HepG2 (cell line): ENCODE data around the gene MED28. TPM values are rescaled to one million over a fixed set of nuclear protein-coding genes. Genes with fewer than 3 reads are reported as not detected.

Experiments used
- ATF7-NPFF ChIP-seq: sonication (generic); formaldehyde crosslinking; IDR thresholded peaks from 2 replicates; pipeline ENCODE4 v1.8.1; 2023; ENCODE audit warnings: mild to moderate bottlenecking, low read depth, missing genetic modification reagents, moderate library complexity
- CBX5 ChIP-seq: sonication (generic); formaldehyde crosslinking; IDR thresholded peaks from 2 replicates; pipeline ENCODE4 v1.4.0; 2020; ENCODE audit warnings: missing genetic modification reagents, borderline replicate concordance
- DMAP1 ChIP-seq: IDR thresholded peaks from 2 replicates; pipeline ENCODE4 v1.6.1; 2016
- FOXO1 ChIP-seq: sonication (generic); formaldehyde crosslinking; IDR thresholded peaks from 2 replicates; pipeline ENCODE4 v1.4.0; 2020; ENCODE audit warnings: missing genetic modification reagents
- MEIS2 ChIP-seq: sonication (generic); formaldehyde crosslinking; IDR thresholded peaks from 2 replicates; pipeline ENCODE4 v1.9.0; 2021; ENCODE audit warnings: mild to moderate bottlenecking, missing genetic modification reagents
- PRPF4 ChIP-seq: fragments of 200-400 bp; formaldehyde crosslinking; IDR thresholded peaks from 2 replicates; pipeline ENCODE4 v1.6.1; 2016; ENCODE audit warnings: low read length, low read depth; ENCODE audit not compliant: poor library complexity, severe bottlenecking
- TARDBP ChIP-seq: sonication (generic); formaldehyde crosslinking; IDR thresholded peaks from 2 replicates; pipeline ENCODE4 v1.8.0; 2022; ENCODE audit warnings: mild to moderate bottlenecking, missing genetic modification reagents
- ZBTB34 ChIP-seq: sonication (generic); formaldehyde crosslinking; IDR thresholded peaks from 2 replicates; pipeline ENCODE4 v1.8.0; 2022; ENCODE audit warnings: mild to moderate bottlenecking, missing genetic modification reagents
- ZMYM2 ChIP-seq: sonication (generic); formaldehyde crosslinking; IDR thresholded peaks from 2 replicates; pipeline ENCODE4 v1.8.0; 2022; ENCODE audit warnings: mild to moderate bottlenecking, missing genetic modification reagents
- ZNF296 ChIP-seq: sonication (generic); formaldehyde crosslinking; conservative IDR thresholded peaks from 2 replicates; pipeline ENCODE4 v1.5.0; 2020; ENCODE audit warnings: mild to moderate bottlenecking, missing genetic modification reagents
- ZNF589 ChIP-seq: sonication (generic); formaldehyde crosslinking; conservative IDR thresholded peaks from 2 replicates; pipeline ENCODE4 v1.8.0; 2022; ENCODE audit warnings: mild to moderate bottlenecking, moderate library complexity, missing genetic modification reagents
- ZNF609 ChIP-seq: sonication (generic); formaldehyde crosslinking; IDR thresholded peaks from 2 replicates; pipeline ENCODE4 v1.4.0; 2020; ENCODE audit warnings: mild to moderate bottlenecking, missing genetic modification reagents, borderline replicate concordance
- ZNF614 ChIP-seq: IDR thresholded peaks from 2 replicates; pipeline ENCODE4 v1.6.1; 2018; ENCODE audit warnings: missing biosample characterization, missing genetic modification reagents, inconsistent platforms, borderline replicate concordance
- ZNF672 ChIP-seq: sonication (generic); formaldehyde crosslinking; IDR thresholded peaks from 2 replicates; pipeline ENCODE4 v1.8.1; 2022; ENCODE audit warnings: missing genetic modification reagents
- ZNF710 ChIP-seq: sonication (generic); formaldehyde crosslinking; IDR thresholded peaks from 2 replicates; pipeline ENCODE4 v1.5.0; 2020; ENCODE audit warnings: mild to moderate bottlenecking, missing genetic modification reagents, borderline replicate concordance
- polyA plus RNA-seq, 8 experiments: library from polyadenylated mRNA; depleted of rRNA in 3 of 8; stranded (reverse) in 7 of 8; unstranded in 1 of 8; fragments of >200 nt; fragmentation: Illumina TruSeq in 4 of 8; extraction: Trizol in 4 of 8; gene quantifications; 2 replicates each; pipeline versions ENCODE4 v1.2.1 to v1.2.3, GENCODE V29; 2011 to 2016; ENCODE audit warnings: low read depth in 4 of 8, missing spikeins in 1 of 8, mixed read lengths in 1 of 8; ENCODE audit not compliant: insufficient read depth in 1 of 8
- total RNA-seq, 5 experiments: library from RNA; depleted of rRNA; stranded (reverse); fragments of >200 nt; fragmentation: Illumina TruSeq; extraction: Trizol; gene quantifications; 2 replicates each; pipeline ENCODE4 v1.2.3, GENCODE V29; 2016; ENCODE audit warnings: low read depth in 1 of 5
- TF ChIP-seq, protein P1 (sequence below): sonication (generic); formaldehyde crosslinking; IDR thresholded peaks from 2 replicates; pipeline ENCODE4 v1.8.0; 2022; ENCODE audit warnings: missing genetic modification reagents, low read depth, mild to moderate bottlenecking, borderline replicate concordance
- TF ChIP-seq, protein P2 (sequence below): sonication (generic); formaldehyde crosslinking; conservative IDR thresholded peaks from 2 replicates; pipeline ENCODE4 v1.5.0; 2020; ENCODE audit warnings: missing genetic modification reagents

MED28 gene
- total and polyA plus RNA-seq, 2 of the 13 experiments (the other 11 are each of a cell fraction or from before 2014, with no cell fraction given): 41.3 to 65.7 TPM

- peak; percentile 49; the same call in 1 of the 2 replicates for TF ChIP-seq ZNF710 (CRISPR knock-in tag)
- TF ChIP-seq, protein P1, sequence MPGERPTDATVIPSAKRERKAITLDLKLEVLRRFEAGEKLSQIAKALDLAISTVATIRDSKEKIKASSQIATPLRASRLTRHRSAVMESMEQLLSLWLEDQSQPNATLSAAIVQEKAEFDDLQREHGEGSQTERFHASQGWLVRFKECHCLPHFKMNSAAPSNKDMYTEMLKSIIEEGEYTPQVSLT: no peak
- TF ChIP-seq ZNF614 (CRISPR knock-in tag): peak; percentile 60; the same call in 1 of the 2 replicates
- TF ChIP-seq ZNF589: peak; percentile 86; the same call in 1 of the 2 replicates
- TF ChIP-seq, protein P2, sequence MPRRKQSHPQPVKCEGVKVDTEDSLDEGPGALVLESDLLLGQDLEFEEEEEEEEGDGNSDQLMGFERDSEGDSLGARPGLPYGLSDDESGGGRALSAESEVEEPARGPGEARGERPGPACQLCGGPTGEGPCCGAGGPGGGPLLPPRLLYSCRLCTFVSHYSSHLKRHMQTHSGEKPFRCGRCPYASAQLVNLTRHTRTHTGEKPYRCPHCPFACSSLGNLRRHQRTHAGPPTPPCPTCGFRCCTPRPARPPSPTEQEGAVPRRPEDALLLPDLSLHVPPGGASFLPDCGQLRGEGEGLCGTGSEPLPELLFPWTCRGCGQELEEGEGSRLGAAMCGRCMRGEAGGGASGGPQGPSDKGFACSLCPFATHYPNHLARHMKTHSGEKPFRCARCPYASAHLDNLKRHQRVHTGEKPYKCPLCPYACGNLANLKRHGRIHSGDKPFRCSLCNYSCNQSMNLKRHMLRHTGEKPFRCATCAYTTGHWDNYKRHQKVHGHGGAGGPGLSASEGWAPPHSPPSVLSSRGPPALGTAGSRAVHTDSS (CRISPR knock-in tag): no peak
- no peak for TF ChIP-seq ZNF609 (CRISPR knock-in tag)
- peak; percentile 62; the same call in 1 of the 2 replicates for TF ChIP-seq CBX5 (CRISPR knock-in tag)
- TF ChIP-seq PRPF4: no peak
- TF ChIP-seq ZMYM2 (CRISPR knock-in tag): 0 out of 2 replicates have a peak, but pooled peaks have one; percentile 45
- peak; percentile 85 for TF ChIP-seq DMAP1 (CRISPR knock-in tag)
- peak; percentile 61; the same call in 1 of the 2 replicates for TF ChIP-seq ZBTB34
- no peak for TF ChIP-seq ZNF672 (CRISPR knock-in tag)
- peak; percentile 85 for TF ChIP-seq TARDBP (CRISPR knock-in tag)
- TF ChIP-seq ZNF296 (CRISPR knock-in tag): no peak
- TF ChIP-seq FOXO1 (CRISPR knock-in tag): 0 out of 2 replicates have a peak, but pooled peaks have one; percentile 30
- TF ChIP-seq ATF7-NPFF: peak; percentile 85
- peak; percentile 88; the same call in 1 of the 2 replicates for TF ChIP-seq MEIS2 (CRISPR knock-in tag)
These were observed 37.3 kb upstream of the MED28 start, which contains the start of gene LAP3 (continued) for GRCh38 chr4:17576932-17577664.
